ENCODE results near the gene LRRC43.

The LRRC43 gene

GRCh38 chr12:122232691-122233090, 49.8 kb downstream of the LRRC43 start:
- DNase-seq (ENCODE audit: extremely low read depth, low read depth), result no peak
- no peak overlapping the region for H3K4me3 ChIP-seq (replicated peaks; ENCODE audit: low read depth, low read length)
- no peak for TF ChIP-seq CTCF (IDR thresholded peaks at IDR 0.05; ENCODE audit: low read depth, low read length, missing control alignments)

- H3K4me3 ChIP-seq (replicated peaks; ENCODE audit: low read depth, low read length), result no peak overlapping the region
- TF ChIP-seq CTCF (IDR thresholded peaks at IDR 0.05; ENCODE audit: low read depth, low read length, missing control alignments), result no peak
- DNase-seq (ENCODE audit: extremely low read depth, low read depth), result no peak
Measured at GRCh38 chr12:122235741-122236140, 52.8 kb downstream of the LRRC43 start.

- H3K4me3 ChIP-seq (replicated peaks; ENCODE audit: low read depth, low read length), result no peak overlapping the region
- no peak for DNase-seq (ENCODE audit: extremely low read depth, low read depth)
- no peak for TF ChIP-seq CTCF (IDR thresholded peaks at IDR 0.05; ENCODE audit: low read depth, low read length, missing control alignments)
Measured at GRCh38 chr12:122238861-122239260, 55.9 kb downstream of the LRRC43 start.

- no peak for TF ChIP-seq CTCF (IDR thresholded peaks at IDR 0.05; ENCODE audit: low read depth, low read length, missing control alignments)
- no peak overlapping the region for H3K4me3 ChIP-seq (replicated peaks; ENCODE audit: low read depth, low read length)
- no peak for DNase-seq (ENCODE audit: extremely low read depth, low read depth)
Measured at GRCh38 chr12:122243965-122244364, 61.0 kb downstream of the LRRC43 start.

GRCh38 chr12:122244565-122245371, 61.8 kb downstream of the LRRC43 start:
- no peak for DNase-seq (ENCODE audit: extremely low read depth, low read depth)
- TF ChIP-seq CTCF (IDR thresholded peaks at IDR 0.05; ENCODE audit: low read depth, low read length, missing control alignments), result no peak
- H3K4me3 ChIP-seq (replicated peaks; ENCODE audit: low read depth, low read length), result no peak overlapping the region

- no peak for TF ChIP-seq CTCF (IDR thresholded peaks at IDR 0.05; ENCODE audit: low read depth, low read length, missing control alignments)
- DNase-seq (ENCODE audit: extremely low read depth, low read depth), result no peak
- no peak overlapping the region for H3K4me3 ChIP-seq (replicated peaks; ENCODE audit: low read depth, low read length)
Measured at GRCh38 chr12:122245553-122245952, 62.6 kb downstream of the LRRC43 start.

GRCh38 chr12:122250047-122250446, 67.1 kb downstream of the LRRC43 start:
- H3K4me3 ChIP-seq (replicated peaks; ENCODE audit: low read depth, low read length), result no peak overlapping the region
- TF ChIP-seq CTCF (IDR thresholded peaks at IDR 0.05; ENCODE audit: low read depth, low read length, missing control alignments), result no peak
- DNase-seq (ENCODE audit: extremely low read depth, low read depth), result no peak

Data from HFF-Myc (cell line).